ENCODE measurements around the gene BEND4.

DNA sequence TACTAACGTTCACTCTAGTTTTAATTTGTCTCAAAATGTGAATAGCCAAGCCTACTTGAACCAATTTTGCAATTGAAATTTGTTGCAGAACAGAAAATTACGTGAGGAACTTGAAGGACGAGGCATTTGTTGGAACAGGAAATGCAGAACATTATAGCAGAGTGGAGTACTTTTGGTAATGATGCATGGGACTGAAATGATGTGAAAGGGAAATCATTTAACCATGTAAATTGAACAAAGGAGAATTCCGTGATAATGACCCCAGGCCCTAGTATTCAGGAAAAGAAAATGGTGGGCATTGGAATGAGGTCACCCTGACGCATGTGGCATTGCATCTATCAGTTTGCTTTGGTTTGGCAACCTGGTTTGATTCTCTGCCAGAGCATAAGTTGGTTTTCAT, 44.9 kb upstream of the BEND4 start:
- TF ChIP-seq POLR2AphosphoS5 (IDR thresholded peaks at IDR 0.05; ENCODE audit: low read depth): no peak
- TF ChIP-seq, protein P1, sequence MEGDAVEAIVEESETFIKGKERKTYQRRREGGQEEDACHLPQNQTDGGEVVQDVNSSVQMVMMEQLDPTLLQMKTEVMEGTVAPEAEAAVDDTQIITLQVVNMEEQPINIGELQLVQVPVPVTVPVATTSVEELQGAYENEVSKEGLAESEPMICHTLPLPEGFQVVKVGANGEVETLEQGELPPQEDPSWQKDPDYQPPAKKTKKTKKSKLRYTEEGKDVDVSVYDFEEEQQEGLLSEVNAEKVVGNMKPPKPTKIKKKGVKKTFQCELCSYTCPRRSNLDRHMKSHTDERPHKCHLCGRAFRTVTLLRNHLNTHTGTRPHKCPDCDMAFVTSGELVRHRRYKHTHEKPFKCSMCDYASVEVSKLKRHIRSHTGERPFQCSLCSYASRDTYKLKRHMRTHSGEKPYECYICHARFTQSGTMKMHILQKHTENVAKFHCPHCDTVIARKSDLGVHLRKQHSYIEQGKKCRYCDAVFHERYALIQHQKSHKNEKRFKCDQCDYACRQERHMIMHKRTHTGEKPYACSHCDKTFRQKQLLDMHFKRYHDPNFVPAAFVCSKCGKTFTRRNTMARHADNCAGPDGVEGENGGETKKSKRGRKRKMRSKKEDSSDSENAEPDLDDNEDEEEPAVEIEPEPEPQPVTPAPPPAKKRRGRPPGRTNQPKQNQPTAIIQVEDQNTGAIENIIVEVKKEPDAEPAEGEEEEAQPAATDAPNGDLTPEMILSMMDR (IDR thresholded peaks at IDR 0.05; ENCODE audit: insufficient read depth, low read length): no peak
